ENCODE results near the gene UBN1.

DNA sequence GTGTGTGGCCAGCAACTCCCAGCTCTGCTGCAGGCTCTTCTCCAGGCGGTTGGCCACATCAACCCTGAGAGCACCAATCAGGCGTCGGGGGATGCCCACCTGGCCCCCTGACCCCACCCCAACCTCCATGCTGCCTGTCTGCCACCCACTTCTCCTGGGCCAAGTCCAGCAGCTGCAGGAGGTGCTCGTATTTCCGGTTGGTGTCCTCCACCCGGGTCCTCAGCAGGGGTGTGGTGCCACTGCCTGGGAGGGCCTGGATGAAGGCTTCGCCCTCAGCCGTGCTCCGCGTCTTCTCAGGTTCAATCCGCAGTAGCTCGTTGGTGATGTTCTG is 44.6 kb downstream of the UBN1 start:
- TF ChIP-seq CTCF (IDR thresholded peaks at IDR 0.05), result no peak
- no peak for TF ChIP-seq POLR2A (IDR thresholded peaks at IDR 0.05)
